Activated T-cell treated with anti-CD3 and anti-CD28 coated beads, Interleukin-2, amount 50 U/mL, for 4 hours (primary cell): Measurements from ENCODE around the gene PDE8B. TPM values are rescaled to one million over a fixed set of nuclear protein-coding genes. Genes with fewer than 3 reads are reported as not detected.

Experiments
- ATAC-seq, 2 donors: fragments of 200-7000 bp; cut with Tn5 transposase; one replicate each; pipeline ENCODE4 v1.10.0; 2021
- DNase-seq: peaks from one replicate; pipeline ENCODE4 v3.0.0-alpha.2; 2020
- H3K27me3 Mint-ChIP-seq: one replicate; pipeline ENCODE4 v1.8.0; 2021; ENCODE audit warnings: low read depth, mixed read lengths
- H3K36me3 Mint-ChIP-seq: one replicate; pipeline ENCODE4 v1.8.0; 2022; ENCODE audit warnings: mixed read lengths; ENCODE audit not compliant: insufficient read depth
- H3K4me1 Mint-ChIP-seq: one replicate; pipeline ENCODE4 v1.8.0; 2021; ENCODE audit warnings: low read depth, mixed read lengths
- H3K4me3 Mint-ChIP-seq: one replicate; pipeline ENCODE4 v1.8.0; 2021; ENCODE audit warnings: mild to moderate bottlenecking, moderate library complexity, mixed read lengths
- H3K9me3 Mint-ChIP-seq: one replicate; pipeline ENCODE4 v1.8.0; 2021; ENCODE audit warnings: mixed read lengths
- total RNA-seq, 3 donors: library from RNA; stranded (reverse); gene quantifications; one replicate each; pipeline ENCODE4 v1.2.1, GENCODE V29; 2021

PDE8B gene
- total RNA-seq, 3 donors from 2014 or later: not detected

GRCh38 chr5:77354454-77354853 lies 144.0 kb downstream of the PDE8B start:
- no peak for DNase-seq
- Mint-ChIP-seq H3K9me3 (no peaks in the 10 kb centered on the region), H3K27me3 (no peaks in the 10 kb centered on the region), H3K4me1 (peaks cover 8% of the 10 kb centered on the region), H3K36me3 (no peaks in the 10 kb centered on the region), H3K4me3 (no peak overlapping the region)
- no peak for ATAC-seq

GRCh38 chr5:77355080-77355479 lies 144.6 kb downstream of the PDE8B start:
- ATAC-seq (no peak), DNase-seq (no peak)
- peaks cover 8% of the 10 kb centered on the region for H3K4me1 Mint-ChIP-seq
- H3K27me3 Mint-ChIP-seq: no peaks in the 10 kb centered on the region
- no peaks in the 10 kb centered on the region for H3K36me3 Mint-ChIP-seq
- H3K9me3 Mint-ChIP-seq: no peaks in the 10 kb centered on the region
- H3K4me3 Mint-ChIP-seq: no peak overlapping the region

- H3K27me3 Mint-ChIP-seq: no peaks in the 10 kb centered on the region
- H3K36me3 Mint-ChIP-seq: no peaks in the 10 kb centered on the region
- H3K4me1 Mint-ChIP-seq: peaks cover 8% of the 10 kb centered on the region
- ATAC-seq (no peak), DNase-seq (no peak)
- H3K4me3 Mint-ChIP-seq: no peak overlapping the region
- no peaks in the 10 kb centered on the region for H3K9me3 Mint-ChIP-seq
Observed at GRCh38 chr5:77355751-77356150, 145.3 kb downstream of the PDE8B start.

GRCh38 chr5:77356740-77357139 lies 146.3 kb downstream of the PDE8B start:
- Mint-ChIP-seq H3K4me1 (peaks cover 8% of the 10 kb centered on the region), H3K9me3 (no peaks in the 10 kb centered on the region), H3K27me3 (no peaks in the 10 kb centered on the region), H3K4me3 (no peak overlapping the region), H3K36me3 (no peaks in the 10 kb centered on the region)
- ATAC-seq (peak; percentile 81 to 82), DNase-seq (no peak)

GRCh38 chr5:77358255-77359205 lies 148.1 kb downstream of the PDE8B start:
- no peaks in the 10 kb centered on the region for H3K36me3 Mint-ChIP-seq
- DNase-seq (no peak), ATAC-seq (no peak)
- H3K9me3 Mint-ChIP-seq: no peaks in the 10 kb centered on the region
- no peaks in the 10 kb centered on the region for H3K27me3 Mint-ChIP-seq
- H3K4me1 Mint-ChIP-seq: peaks cover 8% of the 10 kb centered on the region
- H3K4me3 Mint-ChIP-seq: no peak overlapping the region

GRCh38 chr5:77359231-77359630 lies 148.8 kb downstream of the PDE8B start:
- DNase-seq (no peak), ATAC-seq (no peak)
- Mint-ChIP-seq H3K4me1 (peaks cover 8% of the 10 kb centered on the region), H3K36me3 (no peaks in the 10 kb centered on the region), H3K9me3 (no peaks in the 10 kb centered on the region), H3K27me3 (no peaks in the 10 kb centered on the region), H3K4me3 (no peak overlapping the region)

- Mint-ChIP-seq H3K27me3 (no peaks in the 10 kb centered on the region), H3K9me3 (no peaks in the 10 kb centered on the region), H3K4me1 (peaks cover 8% of the 10 kb centered on the region), H3K4me3 (no peak overlapping the region), H3K36me3 (no peaks in the 10 kb centered on the region)
- DNase-seq (no peak), ATAC-seq (no peak)
Observed at GRCh38 chr5:77360381-77360780, 149.9 kb downstream of the PDE8B start.

- Mint-ChIP-seq H3K27me3 (no peaks in the 10 kb centered on the region), H3K9me3 (no peaks in the 10 kb centered on the region), H3K36me3 (no peaks in the 10 kb centered on the region), H3K4me1 (peaks cover 8% of the 10 kb centered on the region), H3K4me3 (no peak overlapping the region)
- no peak for DNase-seq
- no peak for ATAC-seq
Observed at GRCh38 chr5:77360973-77361372, 150.5 kb downstream of the PDE8B start.

GRCh38 chr5:77366717-77367500 lies 156.4 kb downstream of the PDE8B start:
- no peaks in the 10 kb centered on the region for H3K27me3 Mint-ChIP-seq
- no peak for DNase-seq
- peaks cover 2% of the 10 kb centered on the region for H3K4me1 Mint-ChIP-seq
- no peak overlapping the region for H3K4me3 Mint-ChIP-seq
- no peaks in the 10 kb centered on the region for H3K9me3 Mint-ChIP-seq
- ATAC-seq: no peak
- H3K36me3 Mint-ChIP-seq: no peaks in the 10 kb centered on the region

GRCh38 chr5:77367741-77368140 lies 157.3 kb downstream of the PDE8B start:
- peaks cover 2% of the 10 kb centered on the region for H3K4me1 Mint-ChIP-seq
- peak; percentile 60 to 78 for ATAC-seq
- no peaks in the 10 kb centered on the region for H3K27me3 Mint-ChIP-seq
- H3K9me3 Mint-ChIP-seq: no peaks in the 10 kb centered on the region
- no peaks in the 10 kb centered on the region for H3K36me3 Mint-ChIP-seq
- DNase-seq: no peak
- H3K4me3 Mint-ChIP-seq: no peak overlapping the region

GRCh38 chr5:77368367-77368766 lies 157.9 kb downstream of the PDE8B start:
- Mint-ChIP-seq H3K4me1 (peaks cover 2% of the 10 kb centered on the region), H3K4me3 (no peak overlapping the region), H3K36me3 (no peaks in the 10 kb centered on the region), H3K27me3 (no peaks in the 10 kb centered on the region), H3K9me3 (no peaks in the 10 kb centered on the region)
- ATAC-seq (no peak), DNase-seq (no peak)

GRCh38 chr5:77369566-77369965 lies 159.1 kb downstream of the PDE8B start:
- no peaks in the 10 kb centered on the region for H3K36me3 Mint-ChIP-seq
- H3K27me3 Mint-ChIP-seq: no peaks in the 10 kb centered on the region

GRCh38 chr5:77374686-77375085 lies 164.2 kb downstream of the PDE8B start:
- H3K9me3 Mint-ChIP-seq: no peaks in the 10 kb centered on the region
- H3K4me3 Mint-ChIP-seq: no peak overlapping the region
- DNase-seq (no peak), ATAC-seq (no peak)
- H3K27me3 Mint-ChIP-seq: no peaks in the 10 kb centered on the region
- no peaks in the 10 kb centered on the region for H3K36me3 Mint-ChIP-seq
- H3K4me1 Mint-ChIP-seq: peaks cover 12% of the 10 kb centered on the region

More at GRCh38 chr5:77369566-77369965, 159.1 kb downstream of the PDE8B start:
- no peak overlapping the region for H3K4me3 Mint-ChIP-seq
- DNase-seq (no peak), ATAC-seq (no peak)
- H3K4me1 Mint-ChIP-seq: peaks cover 2% of the 10 kb centered on the region
- H3K9me3 Mint-ChIP-seq: no peaks in the 10 kb centered on the region

- no peaks in the 10 kb centered on the region for H3K27me3 Mint-ChIP-seq
- H3K4me3 Mint-ChIP-seq: no peak overlapping the region
- H3K36me3 Mint-ChIP-seq: no peaks in the 10 kb centered on the region
- ATAC-seq: no peak
- no peak for DNase-seq
- H3K9me3 Mint-ChIP-seq: no peaks in the 10 kb centered on the region
- peaks cover 29% of the 10 kb centered on the region for H3K4me1 Mint-ChIP-seq
Observed at GRCh38 chr5:77376609-77377300, 166.3 kb downstream of the PDE8B start.
